WTC11 (cell line): Measurements from ENCODE around the gene TNIK.

Experiments used
- CBFB ChIP-seq: sonication (generic); formaldehyde crosslinking; IDR thresholded peaks from 2 replicates; pipeline ENCODE4 v1.8.1; 2022; ENCODE audit warnings: mild to moderate bottlenecking, low read depth, missing genetic modification reagents
- ELF4 ChIP-seq: sonication (generic); formaldehyde crosslinking; IDR thresholded peaks from 2 replicates; pipeline ENCODE4 v1.8.1; 2022; ENCODE audit warnings: low read depth, mild to moderate bottlenecking, moderate library complexity, missing genetic modification reagents
- ESRRA ChIP-seq: sonication (generic); formaldehyde crosslinking; IDR thresholded peaks from 2 replicates; pipeline ENCODE4 v1.8.1; 2022; ENCODE audit warnings: mild to moderate bottlenecking, missing genetic modification reagents, borderline replicate concordance
- GTF2I ChIP-seq: fragments of 250-450 bp; sonication (Bioruptor Pico); conservative IDR thresholded peaks from 2 replicates; pipeline ENCODE4 v1.4.0; 2021; ENCODE audit warnings: mild to moderate bottlenecking
- MLX ChIP-seq: sonication (generic); formaldehyde crosslinking; IDR thresholded peaks from 2 replicates; pipeline ENCODE4 v1.8.1; 2023; ENCODE audit warnings: mild to moderate bottlenecking, missing genetic modification reagents, moderate library complexity
- RORB ChIP-seq: fragments of 250-450 bp; sonication (Bioruptor Pico); IDR thresholded peaks from 2 replicates; pipeline ENCODE4 v1.9.0; 2021; ENCODE audit warnings: mild to moderate bottlenecking
- ZNF219 ChIP-seq: sonication (generic); formaldehyde crosslinking; IDR thresholded peaks from 2 replicates; pipeline ENCODE4 v1.8.0; 2023; ENCODE audit warnings: missing genetic modification reagents, mild to moderate bottlenecking, borderline replicate concordance
- TF ChIP-seq, protein P1 (sequence below): sonication (generic); formaldehyde crosslinking; IDR thresholded peaks from 2 replicates; pipeline ENCODE4 v1.8.0; 2022; ENCODE audit warnings: mild to moderate bottlenecking, missing genetic modification reagents
- TF ChIP-seq, protein P2 (sequence below): sonication (generic); formaldehyde crosslinking; IDR thresholded peaks from 2 replicates; pipeline ENCODE4 v1.8.0; 2022; ENCODE audit warnings: mild to moderate bottlenecking, missing genetic modification reagents
- TF ChIP-seq, protein P3 (sequence below): fragments of 200-600 bp; IDR thresholded peaks from 2 replicates; pipeline ENCODE4 v1.8.0; 2022; ENCODE audit warnings: antibody characterized with exemption

DNA sequence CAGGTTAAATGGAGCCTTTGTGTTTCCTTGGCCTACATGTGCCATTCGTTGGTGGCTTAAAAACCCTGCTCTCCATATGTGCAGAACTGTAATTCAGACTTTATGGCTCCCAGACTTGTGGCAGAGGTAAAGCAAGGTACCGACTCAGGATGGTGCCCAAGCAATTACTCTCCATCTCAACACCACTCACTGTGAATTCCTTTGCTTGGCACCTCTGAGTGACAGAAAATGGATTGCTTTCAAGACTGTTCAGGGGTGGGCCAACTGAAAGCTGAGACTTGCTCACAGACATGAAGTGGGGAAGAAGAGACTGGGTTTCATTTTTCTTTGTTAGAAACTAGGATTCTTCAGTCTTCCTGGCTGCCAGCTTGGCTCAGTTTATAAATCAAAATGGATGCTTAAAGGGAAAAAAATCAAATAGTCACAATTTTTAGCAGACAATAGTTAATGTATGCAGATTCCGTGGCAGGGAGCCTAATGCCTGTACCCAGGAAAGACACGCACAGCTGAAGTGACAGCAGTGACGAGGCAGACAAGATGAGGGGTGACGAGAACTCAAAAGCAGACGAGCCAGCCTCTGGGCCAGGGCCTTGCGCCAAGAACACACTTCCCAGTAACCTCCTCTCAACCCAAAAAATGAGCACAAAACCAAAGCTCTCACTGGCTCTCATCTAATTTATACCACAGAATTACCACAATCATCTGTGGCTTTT is 225.8 kb downstream of the TNIK start:
- TF ChIP-seq ELF4 (CRISPR knock-in tag) (no peak), ESRRA (no peak), ZNF219 (no peak), RORB (no peak), CBFB (CRISPR knock-in tag) (no peak), MLX (no peak), GTF2I (no peak)
- TF ChIP-seq, protein P1, sequence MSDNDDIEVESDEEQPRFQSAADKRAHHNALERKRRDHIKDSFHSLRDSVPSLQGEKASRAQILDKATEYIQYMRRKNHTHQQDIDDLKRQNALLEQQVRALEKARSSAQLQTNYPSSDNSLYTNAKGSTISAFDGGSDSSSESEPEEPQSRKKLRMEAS (CRISPR knock-in tag): no peak
- TF ChIP-seq, protein P2, sequence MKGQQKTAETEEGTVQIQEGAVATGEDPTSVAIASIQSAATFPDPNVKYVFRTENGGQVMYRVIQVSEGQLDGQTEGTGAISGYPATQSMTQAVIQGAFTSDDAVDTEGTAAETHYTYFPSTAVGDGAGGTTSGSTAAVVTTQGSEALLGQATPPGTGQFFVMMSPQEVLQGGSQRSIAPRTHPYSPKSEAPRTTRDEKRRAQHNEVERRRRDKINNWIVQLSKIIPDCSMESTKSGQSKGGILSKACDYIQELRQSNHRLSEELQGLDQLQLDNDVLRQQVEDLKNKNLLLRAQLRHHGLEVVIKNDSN: no peak
- TF ChIP-seq, protein P3, sequence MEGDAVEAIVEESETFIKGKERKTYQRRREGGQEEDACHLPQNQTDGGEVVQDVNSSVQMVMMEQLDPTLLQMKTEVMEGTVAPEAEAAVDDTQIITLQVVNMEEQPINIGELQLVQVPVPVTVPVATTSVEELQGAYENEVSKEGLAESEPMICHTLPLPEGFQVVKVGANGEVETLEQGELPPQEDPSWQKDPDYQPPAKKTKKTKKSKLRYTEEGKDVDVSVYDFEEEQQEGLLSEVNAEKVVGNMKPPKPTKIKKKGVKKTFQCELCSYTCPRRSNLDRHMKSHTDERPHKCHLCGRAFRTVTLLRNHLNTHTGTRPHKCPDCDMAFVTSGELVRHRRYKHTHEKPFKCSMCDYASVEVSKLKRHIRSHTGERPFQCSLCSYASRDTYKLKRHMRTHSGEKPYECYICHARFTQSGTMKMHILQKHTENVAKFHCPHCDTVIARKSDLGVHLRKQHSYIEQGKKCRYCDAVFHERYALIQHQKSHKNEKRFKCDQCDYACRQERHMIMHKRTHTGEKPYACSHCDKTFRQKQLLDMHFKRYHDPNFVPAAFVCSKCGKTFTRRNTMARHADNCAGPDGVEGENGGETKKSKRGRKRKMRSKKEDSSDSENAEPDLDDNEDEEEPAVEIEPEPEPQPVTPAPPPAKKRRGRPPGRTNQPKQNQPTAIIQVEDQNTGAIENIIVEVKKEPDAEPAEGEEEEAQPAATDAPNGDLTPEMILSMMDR: no peak
